GM23338 (cell line): Measurements from ENCODE around the gene MOXD1. TPM values are rescaled to one million over a fixed set of nuclear protein-coding genes. Genes with fewer than 3 reads are reported as not detected.

ENCODE experiments used
- ATAC-seq: fragments of 200-7000 bp; cut with Tn5 transposase; 3 replicates; pipeline ENCODE4 v1.9.1; 2020
- DNase-seq: peaks from one replicate; pipeline ENCODE4 v3.0.0-alpha.2; 2015; ENCODE audit warnings: low spot score
- H2AFZ ChIP-seq: fragments of 200-600 bp; sonication (generic); 2 replicates; pipeline ENCODE4 v1.8.0; 2016; ENCODE audit warnings: antibody characterized with exemption, mild to moderate bottlenecking, moderate library complexity
- H3F3A ChIP-seq: fragments of 200-600 bp; sonication (generic); replicated peaks from 2 replicates; pipeline ENCODE4 v1.8.0; 2017; ENCODE audit warnings: antibody characterized with exemption, mixed run types, low read depth
- H3K27ac ChIP-seq: fragments of 200-600 bp; sonication (generic); 2 replicates; pipeline ENCODE4 v1.6.1; 2016; ENCODE audit warnings: low read depth
- H3K27me3 ChIP-seq: fragments of 200-600 bp; sonication (generic); 2 replicates; pipeline ENCODE4 v1.8.0; 2016; ENCODE audit warnings: mild to moderate bottlenecking, mixed run types, moderate library complexity; ENCODE audit not compliant: insufficient read depth
- H3K36me3 ChIP-seq: fragments of 200-600 bp; sonication (generic); 2 replicates; pipeline ENCODE4 v1.8.0; 2016; ENCODE audit warnings: mild to moderate bottlenecking; ENCODE audit not compliant: insufficient read depth
- H3K4me1 ChIP-seq: fragments of 200-600 bp; sonication (generic); 2 replicates; pipeline ENCODE4 v1.8.0; 2016; ENCODE audit warnings: mild to moderate bottlenecking, moderate library complexity; ENCODE audit not compliant: insufficient read depth
- H3K4me2 ChIP-seq: fragments of 200-600 bp; sonication (generic); 2 replicates; pipeline ENCODE4 v1.7.1; 2017; ENCODE audit warnings: mixed run types
- H3K4me3 ChIP-seq: fragments of 200-600 bp; sonication (generic); 2 replicates; pipeline ENCODE4 v1.6.1; 2016; ENCODE audit warnings: mixed run types
- H3K79me2 ChIP-seq: fragments of 200-600 bp; sonication (generic); replicated peaks from 2 replicates; pipeline ENCODE4 v1.8.0; 2017; ENCODE audit warnings: mild to moderate bottlenecking; ENCODE audit not compliant: insufficient read depth
- H3K9me2 ChIP-seq: fragments of 200-600 bp; sonication (generic); 2 replicates; pipeline ENCODE4 v1.8.0; 2017; ENCODE audit not compliant: insufficient read depth
- H4K20me1 ChIP-seq: fragments of 200-600 bp; sonication (generic); replicated peaks from 2 replicates; pipeline ENCODE4 v1.8.0; 2017; ENCODE audit warnings: mild to moderate bottlenecking; ENCODE audit not compliant: insufficient read depth
- H3K27ac Mint-ChIP-seq: 2 replicates; pipeline ENCODE4 v1.8.0; 2020; ENCODE audit warnings: inconsistent platforms, mild to moderate bottlenecking, moderate library complexity, mixed read lengths
- H3K27me3 Mint-ChIP-seq: 3 replicates; pipeline ENCODE4 v1.8.0; 2022; ENCODE audit warnings: low read depth, mild to moderate bottlenecking, moderate library complexity, mixed read lengths, inconsistent platforms; ENCODE audit not compliant: insufficient read depth, poor library complexity
- H3K36me3 Mint-ChIP-seq: 3 replicates; pipeline ENCODE4 v1.8.0; 2021; ENCODE audit warnings: low read depth, mild to moderate bottlenecking, inconsistent platforms, moderate library complexity, mixed read lengths
- H3K4me1 Mint-ChIP-seq: 3 replicates; pipeline ENCODE4 v1.8.0; 2020; ENCODE audit warnings: mild to moderate bottlenecking, inconsistent platforms, mixed read lengths
- H3K4me3 Mint-ChIP-seq: 3 replicates; pipeline ENCODE4 v1.8.0; 2021; ENCODE audit warnings: moderate library complexity, mild to moderate bottlenecking, inconsistent platforms, mixed read lengths
- H3K9me3 Mint-ChIP-seq: 3 replicates; pipeline ENCODE4 v1.8.0; 2020; ENCODE audit warnings: moderate library complexity, mild to moderate bottlenecking, inconsistent platforms, mixed read lengths
- ETS1 ChIP-seq: IDR thresholded peaks from 2 replicates; pipeline ENCODE4 v1.6.1; 2016; ENCODE audit warnings: antibody characterized with exemption
- JUNB ChIP-seq: IDR thresholded peaks from one replicate; pipeline ENCODE4 v1.6.1; 2016; ENCODE audit warnings: antibody characterized with exemption; ENCODE audit not compliant: unreplicated experiment
- NANOG ChIP-seq: IDR thresholded peaks from 2 replicates; pipeline ENCODE4 v1.6.1; 2016; ENCODE audit warnings: antibody characterized with exemption, borderline replicate concordance
- POLR2AphosphoS5 ChIP-seq: IDR thresholded peaks from 2 replicates; pipeline ENCODE4 v1.6.1; 2016; ENCODE audit warnings: antibody characterized with exemption, low read depth
- STAT1 ChIP-seq: IDR thresholded peaks from one replicate; pipeline ENCODE4 v1.6.1; 2016; ENCODE audit warnings: antibody characterized with exemption; ENCODE audit not compliant: unreplicated experiment
- ZNF462 ChIP-seq: fragments of 250-450 bp; sonication (Bioruptor Pico); IDR thresholded peaks from 2 replicates; pipeline ENCODE4 v1.5.0; 2020; ENCODE audit warnings: mild to moderate bottlenecking, moderate library complexity
- polyA plus RNA-seq: library from polyadenylated mRNA; unstranded; fragments of >200 nt; fragmentation: Nextera tagmentation; extraction: Ambion mirVana; gene quantifications from 2 replicates; pipeline ENCODE4 v1.2.1, GENCODE V29; 2016
- total RNA-seq: library from RNA; depleted of rRNA; stranded (reverse); fragments of >200 nt; shearing (Covaris generic); gene quantifications from 2 replicates; pipeline ENCODE4 v1.2.3, GENCODE V29; 2014
- TF ChIP-seq, protein P1 (sequence below), 2 experiments: fragments of 200-600 bp in 1 of 2; sonication (generic) in 1 of 2; conservative IDR thresholded peaks; 2 replicates each; pipeline versions ENCODE4 v1.5.1 to v1.6.1; 2016 to 2017; ENCODE audit warnings: antibody characterized with exemption in 2 of 2, low read depth in 2 of 2, mild to moderate bottlenecking in 2 of 2, moderate library complexity in 1 of 2

Gene MOXD1
- total and polyA plus RNA-seq, 2 experiments from 2014 or later = 1.7 to 4.3 TPM

- no peak for TF ChIP-seq ZNF462 (CRISPR knock-in tag)
Observed at GRCh38 chr6:132257561-132257960, 143.7 kb downstream of the MOXD1 start (continued).

DNA sequence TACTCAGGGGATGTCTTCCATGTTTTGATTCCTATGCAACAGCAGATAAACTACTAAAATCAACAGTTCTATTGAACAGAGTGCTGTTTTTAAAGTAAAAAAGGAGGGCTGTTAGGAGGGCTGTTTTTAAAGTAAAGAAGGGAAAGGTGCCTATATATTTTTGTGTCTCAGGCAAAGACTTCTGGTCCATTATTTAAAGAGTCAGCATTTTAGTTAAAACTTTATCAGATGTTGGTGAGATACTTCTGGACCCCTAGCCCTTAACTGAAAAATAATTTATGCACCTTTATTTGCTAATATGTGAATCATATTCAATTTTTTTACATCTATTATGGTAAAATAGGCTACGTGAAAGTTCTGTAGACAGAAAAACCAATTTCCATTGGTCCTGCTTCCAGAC, 144.8 kb downstream of the MOXD1 start:
- Histone ChIP-seq H3K4me3 (no peak overlapping the region), H3K79me2 (no peaks in the 10 kb centered on the region), H2AFZ (no peak overlapping the region), H3F3A (no peaks in the 10 kb centered on the region), H3K4me2 (no peak overlapping the region), H3K9me2 (no peaks in the 10 kb centered on the region), H3K27me3 (no peaks in the 10 kb centered on the region), H3K4me1 (no peaks in the 10 kb centered on the region), H3K36me3 (peaks cover 8% of the 10 kb centered on the region), H4K20me1 (no peaks in the 10 kb centered on the region), H3K27ac (no peak overlapping the region)
- Mint-ChIP-seq H3K27ac (no peak overlapping the region), H3K9me3 (peaks cover 21% of the 10 kb centered on the region), H3K27me3 (peaks cover 2% of the 10 kb centered on the region), H3K36me3 (peaks cover 15% of the 10 kb centered on the region; the same call in 2 of the 3 replicates), H3K4me1 (peaks cover 21% of the 10 kb centered on the region), H3K4me3 (no peak overlapping the region)
- no peak for DNase-seq
- no peak for ATAC-seq
- TF ChIP-seq STAT1 (no peak), POLR2AphosphoS5 (no peak), ETS1 (no peak), NANOG (no peak), ZNF462 (CRISPR knock-in tag) (no peak), JUNB (no peak)
- TF ChIP-seq, protein P1, sequence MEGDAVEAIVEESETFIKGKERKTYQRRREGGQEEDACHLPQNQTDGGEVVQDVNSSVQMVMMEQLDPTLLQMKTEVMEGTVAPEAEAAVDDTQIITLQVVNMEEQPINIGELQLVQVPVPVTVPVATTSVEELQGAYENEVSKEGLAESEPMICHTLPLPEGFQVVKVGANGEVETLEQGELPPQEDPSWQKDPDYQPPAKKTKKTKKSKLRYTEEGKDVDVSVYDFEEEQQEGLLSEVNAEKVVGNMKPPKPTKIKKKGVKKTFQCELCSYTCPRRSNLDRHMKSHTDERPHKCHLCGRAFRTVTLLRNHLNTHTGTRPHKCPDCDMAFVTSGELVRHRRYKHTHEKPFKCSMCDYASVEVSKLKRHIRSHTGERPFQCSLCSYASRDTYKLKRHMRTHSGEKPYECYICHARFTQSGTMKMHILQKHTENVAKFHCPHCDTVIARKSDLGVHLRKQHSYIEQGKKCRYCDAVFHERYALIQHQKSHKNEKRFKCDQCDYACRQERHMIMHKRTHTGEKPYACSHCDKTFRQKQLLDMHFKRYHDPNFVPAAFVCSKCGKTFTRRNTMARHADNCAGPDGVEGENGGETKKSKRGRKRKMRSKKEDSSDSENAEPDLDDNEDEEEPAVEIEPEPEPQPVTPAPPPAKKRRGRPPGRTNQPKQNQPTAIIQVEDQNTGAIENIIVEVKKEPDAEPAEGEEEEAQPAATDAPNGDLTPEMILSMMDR (conservative IDR thresholded peaks at IDR 0.05; ENCODE audit: low read depth in 2 of 2) = no peak
